Activated naive CD8-positive, alpha-beta T cell treated with anti-CD3 and anti-CD28 coated beads, Interleukin-2, amount 50 U/mL, for 24 hours (primary cell): ENCODE measurements around the gene DDX6.
"Not testable (repeated sequence)": the region's sequence is repeated elsewhere in the genome, so short reads cannot be mapped to it uniquely, and the experiment has no call there.

Experiments
- ATAC-seq: fragments of 150-1000 bp; cut with Tn5 transposase; one replicate; pipeline ENCODE4 v1.10.0; 2021
- DNase-seq: peaks from one replicate; pipeline ENCODE4 v3.0.0; 2021
- H3K27ac Mint-ChIP-seq: one replicate; pipeline ENCODE4 v1.8.0; 2021; ENCODE audit warnings: mild to moderate bottlenecking, mixed read lengths
- H3K27me3 Mint-ChIP-seq: one replicate; pipeline ENCODE4 v1.8.0; 2021; ENCODE audit warnings: mixed read lengths
- H3K36me3 Mint-ChIP-seq: one replicate; pipeline ENCODE4 v1.8.0; 2021; ENCODE audit warnings: low read depth, mixed read lengths
- H3K4me1 Mint-ChIP-seq: one replicate; pipeline ENCODE4 v1.8.0; 2021; ENCODE audit warnings: mixed read lengths
- H3K4me3 Mint-ChIP-seq: one replicate; pipeline ENCODE4 v1.8.0; 2021; ENCODE audit warnings: mild to moderate bottlenecking, moderate library complexity, mixed read lengths
- H3K9me3 Mint-ChIP-seq: one replicate; pipeline ENCODE4 v1.8.0; 2021; ENCODE audit warnings: mixed read lengths

The DDX6 gene

GRCh38 chr11:118740892-118741291 lies 50.1 kb downstream of the DDX6 start:
- H3K4me3 Mint-ChIP-seq: no peak overlapping the region
- no peak overlapping the region for H3K27ac Mint-ChIP-seq
- no peaks in the 10 kb centered on the region for H3K4me1 Mint-ChIP-seq
- no peak for ATAC-seq
- H3K9me3 Mint-ChIP-seq: no peaks in the 10 kb centered on the region
- DNase-seq: no peak
- no peaks in the 10 kb centered on the region for H3K36me3 Mint-ChIP-seq
- no peaks in the 10 kb centered on the region for H3K27me3 Mint-ChIP-seq

DNA sequence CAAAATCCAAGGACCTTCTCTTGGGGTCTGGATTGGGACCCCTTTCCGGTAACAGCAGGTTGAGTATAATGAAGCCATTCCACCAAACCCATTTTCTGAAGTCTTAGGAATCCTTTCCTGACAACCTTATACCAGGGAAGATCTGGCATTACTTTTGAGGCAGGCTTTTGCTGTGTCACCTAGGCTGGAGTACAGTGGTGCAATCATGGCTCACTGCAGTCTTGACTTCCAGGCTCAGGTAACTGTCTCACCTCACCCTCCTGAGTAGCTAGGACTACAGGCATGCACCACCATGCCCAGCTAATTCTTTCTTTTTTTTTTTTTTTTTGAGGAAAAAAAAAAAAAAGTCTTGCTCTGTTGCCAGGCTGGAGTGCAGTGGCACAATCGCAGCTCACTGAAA lies 55.8 kb downstream of the DDX6 start:
- Mint-ChIP-seq H3K27me3 (peaks cover 2% of the 10 kb centered on the region), H3K4me3 (no peak overlapping the region), H3K36me3 (no peaks in the 10 kb centered on the region), H3K9me3 (no peaks in the 10 kb centered on the region), H3K4me1 (no peaks in the 10 kb centered on the region), H3K27ac (no peak overlapping the region)
- ATAC-seq (no peak), DNase-seq (no peak)

DNA sequence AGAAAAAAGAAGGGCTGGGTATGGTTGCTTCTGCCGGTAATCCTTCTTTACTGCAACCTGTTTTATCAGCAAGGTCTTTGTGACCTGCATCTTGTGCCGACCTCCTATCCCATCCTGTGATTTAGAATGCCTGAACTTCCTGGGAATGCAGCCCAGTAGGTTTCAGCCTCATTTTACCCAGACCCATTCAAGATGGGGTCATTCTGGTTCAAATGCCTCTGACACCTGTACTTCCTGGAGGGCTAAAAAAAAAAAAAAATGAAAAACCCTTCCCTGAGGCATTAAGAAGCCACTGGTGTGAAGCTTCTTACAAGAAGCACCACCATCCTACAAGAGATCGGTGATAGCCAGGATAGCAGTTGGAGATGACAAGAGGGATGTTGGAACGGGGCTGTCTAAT lies 56.9 kb downstream of the DDX6 start:
- no peaks in the 10 kb centered on the region for H3K9me3 Mint-ChIP-seq
- H3K27ac Mint-ChIP-seq: no peak overlapping the region
- no peak overlapping the region for H3K4me3 Mint-ChIP-seq
- peaks cover 2% of the 10 kb centered on the region for H3K27me3 Mint-ChIP-seq
- no peak for ATAC-seq
- no peak for DNase-seq
- no peaks in the 10 kb centered on the region for H3K36me3 Mint-ChIP-seq
- no peaks in the 10 kb centered on the region for H3K4me1 Mint-ChIP-seq

GRCh38 chr11:118729753-118730152 lies 61.2 kb downstream of the DDX6 start:
- not testable (repeated sequence) for ATAC-seq, H3K4me3 Mint-ChIP-seq, H3K27me3 Mint-ChIP-seq, H3K9me3 Mint-ChIP-seq, H3K4me1 Mint-ChIP-seq, H3K36me3 Mint-ChIP-seq, DNase-seq, H3K27ac Mint-ChIP-seq

- H3K27me3 Mint-ChIP-seq, H3K9me3 Mint-ChIP-seq, H3K36me3 Mint-ChIP-seq, H3K4me3 Mint-ChIP-seq, ATAC-seq, H3K4me1 Mint-ChIP-seq, H3K27ac Mint-ChIP-seq, DNase-seq: not testable (repeated sequence)
Measured at GRCh38 chr11:118728112-118728511, 62.9 kb downstream of the DDX6 start.

GRCh38 chr11:118727721-118728066 lies 63.3 kb downstream of the DDX6 start:
- H3K4me3 Mint-ChIP-seq, H3K27ac Mint-ChIP-seq, DNase-seq: not testable (repeated sequence)

GRCh38 chr11:118727001-118727720 lies 63.8 kb downstream of the DDX6 start:
- not testable (repeated sequence) for DNase-seq, H3K27ac Mint-ChIP-seq, H3K4me1 Mint-ChIP-seq, ATAC-seq, H3K36me3 Mint-ChIP-seq, H3K4me3 Mint-ChIP-seq, H3K27me3 Mint-ChIP-seq, H3K9me3 Mint-ChIP-seq

More at GRCh38 chr11:118727721-118728066, 63.3 kb downstream of the DDX6 start:
- not testable (repeated sequence) for ATAC-seq, H3K36me3 Mint-ChIP-seq, H3K27me3 Mint-ChIP-seq, H3K9me3 Mint-ChIP-seq, H3K4me1 Mint-ChIP-seq

- not testable (repeated sequence) for ATAC-seq, H3K9me3 Mint-ChIP-seq, H3K27ac Mint-ChIP-seq, H3K4me1 Mint-ChIP-seq, DNase-seq, H3K27me3 Mint-ChIP-seq, H3K36me3 Mint-ChIP-seq, H3K4me3 Mint-ChIP-seq
Measured at GRCh38 chr11:118721478-118722015, 69.4 kb downstream of the DDX6 start.

DNA sequence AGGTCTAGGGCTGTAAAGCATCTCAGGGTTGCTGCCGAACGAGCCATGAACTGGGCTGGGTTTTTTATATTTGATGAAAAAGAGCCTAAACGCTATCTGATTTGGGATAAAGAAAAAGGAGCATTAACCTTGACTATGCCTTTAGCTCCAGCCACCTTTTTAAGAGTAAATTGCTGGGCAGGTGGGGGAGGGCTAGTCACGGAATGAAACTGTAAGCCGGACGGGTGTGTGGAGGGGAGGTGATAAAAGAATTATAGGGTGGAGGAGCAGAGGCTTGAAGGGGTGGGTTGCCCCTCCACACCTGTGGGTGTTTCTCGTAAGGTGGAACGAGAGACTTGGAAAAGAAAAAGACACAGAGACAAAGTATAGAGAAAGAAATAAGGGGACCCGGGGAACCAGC lies 70.2 kb downstream of the DDX6 start:
- H3K27me3 Mint-ChIP-seq, H3K9me3 Mint-ChIP-seq, H3K36me3 Mint-ChIP-seq, H3K4me3 Mint-ChIP-seq, H3K27ac Mint-ChIP-seq, ATAC-seq, DNase-seq, H3K4me1 Mint-ChIP-seq: not testable (repeated sequence)

- H3K36me3 Mint-ChIP-seq, H3K27me3 Mint-ChIP-seq, H3K9me3 Mint-ChIP-seq, H3K4me1 Mint-ChIP-seq, DNase-seq, ATAC-seq, H3K27ac Mint-ChIP-seq, H3K4me3 Mint-ChIP-seq: not testable (repeated sequence)
Measured at GRCh38 chr11:118720078-118720477, 70.9 kb downstream of the DDX6 start.

DNA sequence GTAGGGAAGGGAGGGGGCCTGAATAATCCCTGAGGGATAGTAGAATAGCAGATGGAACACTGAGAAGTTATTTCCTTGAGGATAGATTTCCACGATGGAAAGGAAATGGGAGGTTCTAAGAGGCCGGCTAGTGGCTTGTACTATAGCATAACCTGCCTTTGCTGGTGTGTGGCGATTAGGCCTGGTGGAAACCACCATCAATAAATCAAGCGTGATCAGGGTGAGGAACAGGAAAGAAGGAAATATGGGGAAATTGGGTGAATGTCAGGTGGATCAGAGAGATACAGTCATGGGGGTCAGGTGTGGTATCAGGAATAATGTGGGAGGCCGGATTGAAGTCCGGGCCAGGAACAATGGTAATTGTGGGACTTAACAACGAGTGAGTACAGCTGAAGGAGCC lies 72.4 kb downstream of the DDX6 start:
- H3K36me3 Mint-ChIP-seq, H3K27ac Mint-ChIP-seq, H3K9me3 Mint-ChIP-seq, ATAC-seq, DNase-seq, H3K27me3 Mint-ChIP-seq, H3K4me3 Mint-ChIP-seq, H3K4me1 Mint-ChIP-seq: not testable (repeated sequence)

GRCh38 chr11:118717733-118718132 lies 73.2 kb downstream of the DDX6 start:
- H3K4me3 Mint-ChIP-seq, H3K27ac Mint-ChIP-seq, H3K36me3 Mint-ChIP-seq, DNase-seq, ATAC-seq, H3K9me3 Mint-ChIP-seq, H3K4me1 Mint-ChIP-seq, H3K27me3 Mint-ChIP-seq: not testable (repeated sequence)

DNA sequence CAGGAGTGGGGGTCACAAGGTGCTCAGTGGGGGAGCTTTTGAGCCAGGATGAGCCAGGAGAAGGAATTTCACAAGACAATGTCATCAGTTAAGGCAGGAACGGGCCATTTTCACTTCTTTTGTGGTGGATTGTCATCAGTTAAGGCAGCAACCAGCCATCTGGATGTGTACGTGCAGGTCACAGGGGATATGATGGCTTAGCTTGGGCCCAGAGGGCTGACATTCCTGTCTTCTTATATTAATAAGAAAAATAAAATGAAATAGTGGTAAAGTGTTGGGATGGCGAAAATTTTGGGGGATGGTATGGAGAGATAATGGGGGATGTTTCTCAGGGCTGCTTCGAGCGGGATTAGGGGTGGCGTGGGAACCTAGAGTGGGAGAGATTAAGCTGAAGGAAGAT lies 73.7 kb downstream of the DDX6 start:
- H3K4me3 Mint-ChIP-seq, H3K36me3 Mint-ChIP-seq, DNase-seq, H3K4me1 Mint-ChIP-seq, H3K9me3 Mint-ChIP-seq, H3K27ac Mint-ChIP-seq, H3K27me3 Mint-ChIP-seq, ATAC-seq: not testable (repeated sequence)

DNA sequence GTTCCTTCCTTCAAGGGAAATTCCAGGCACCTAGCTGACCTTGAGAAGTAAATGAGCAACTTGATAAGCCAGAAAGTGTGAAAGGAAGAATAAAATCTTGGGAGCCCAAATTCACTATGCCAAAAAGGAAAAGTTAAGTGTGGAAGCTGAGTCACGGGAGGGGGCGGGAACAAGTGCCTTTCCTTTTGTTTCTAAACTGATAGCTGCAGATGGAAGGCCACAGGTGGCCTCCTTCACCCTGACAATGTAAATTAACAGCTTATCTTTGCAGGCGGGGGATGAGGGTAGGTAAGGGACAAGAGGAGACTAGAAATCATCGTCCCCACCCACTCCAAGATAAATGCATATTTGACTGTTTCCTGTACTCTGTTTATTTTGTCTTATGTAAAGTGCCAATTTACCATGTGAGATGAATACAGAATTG lies 75.1 kb downstream of the DDX6 start:
- Mint-ChIP-seq H3K36me3 (no peaks in the 10 kb centered on the region), H3K9me3 (no peaks in the 10 kb centered on the region), H3K4me1 (peaks cover 7% of the 10 kb centered on the region), H3K27me3 (no peaks in the 10 kb centered on the region), H3K27ac (no peak overlapping the region), H3K4me3 (no peak overlapping the region)
- no peak for ATAC-seq
- DNase-seq: no peak

GRCh38 chr11:118715245-118715831 lies 75.6 kb downstream of the DDX6 start:
- H3K9me3 Mint-ChIP-seq: no peaks in the 10 kb centered on the region
- H3K27ac Mint-ChIP-seq: no peak overlapping the region
- no peak overlapping the region for H3K4me3 Mint-ChIP-seq
- no peaks in the 10 kb centered on the region for H3K27me3 Mint-ChIP-seq
- peaks cover 7% of the 10 kb centered on the region for H3K4me1 Mint-ChIP-seq
- DNase-seq: no peak
- H3K36me3 Mint-ChIP-seq: no peaks in the 10 kb centered on the region
- ATAC-seq: no peak
